Vagina (tissue), 2 donors: ENCODE results near the gene MS4A15.

Experiments
- CTCF ChIP-seq, 3 experiments: fragments of 450-650 bp in 2 of 3; fragments of 200-600 bp in 1 of 3; sonication (generic) in 1 of 3; IDR thresholded peaks; one replicate each; pipeline ENCODE4 v1.5.1; 2017 to 2019; ENCODE audit warnings: antibody characterized with exemption in 3 of 3, mild to moderate bottlenecking in 2 of 3, moderate library complexity in 2 of 3
- POLR2AphosphoS5 ChIP-seq, 2 donors: sonication (generic); formaldehyde crosslinking; IDR thresholded peaks; one replicate each; pipeline ENCODE4 v1.9.0; 2017; ENCODE audit warnings: antibody characterized with exemption in 2 of 2, mild to moderate bottlenecking in 2 of 2, low read depth in 1 of 2; ENCODE audit not compliant: insufficient read depth in 1 of 2

- TF ChIP-seq CTCF (IDR thresholded peaks at IDR 0.05) (no peak), POLR2AphosphoS5 (IDR thresholded peaks at IDR 0.05; ENCODE audit: insufficient read depth in 1 of 2, low read depth in 1 of 2) (no peak)
Measured at GRCh38 chr11:60783141-60783484, 26.4 kb downstream of the MS4A15 start.
